H1 (cell line): ENCODE measurements around the gene GRXCR2. TPM values are rescaled to one million over a fixed set of nuclear protein-coding genes. Genes with fewer than 3 reads are reported as not detected.

Experiments
- BACH1 ChIP-seq: IDR thresholded peaks from 2 replicates; pipeline ENCODE4 v1.6.1; 2012; ENCODE audit warnings: low read length, improper control_type of control experiment
- CEBPB ChIP-seq: IDR thresholded peaks from 2 replicates; pipeline ENCODE4 v1.6.1; 2012; ENCODE audit warnings: low read depth, low read length
- NANOG ChIP-seq: IDR thresholded peaks from 2 replicates; pipeline ENCODE4 v1.6.1; 2011; ENCODE audit warnings: low read length, low read depth, mild to moderate bottlenecking, inconsistent platforms; ENCODE audit not compliant: insufficient read depth, poor library complexity, severe bottlenecking
- PHF8 ChIP-seq: fragments of 200-600 bp; sonication (generic); conservative IDR thresholded peaks from 2 replicates; pipeline ENCODE4 v1.7.1; 2012; ENCODE audit warnings: low read depth, mild to moderate bottlenecking, inconsistent platforms, low read length, moderate library complexity
- RFX5 ChIP-seq: IDR thresholded peaks from 2 replicates; pipeline ENCODE4 v1.6.1; 2011; ENCODE audit warnings: low read depth, low read length, improper control_type of control experiment, borderline replicate concordance
- SUZ12 ChIP-seq: fragments of 200-600 bp; sonication (generic); IDR thresholded peaks from 2 replicates; pipeline ENCODE4 v1.6.1; 2012; ENCODE audit warnings: mild to moderate bottlenecking, inconsistent platforms, low read length, moderate library complexity, mixed read lengths
- polyA plus RNA-seq, 7 experiments: library from polyadenylated mRNA; depleted of rRNA in 3 of 7; stranded (reverse) in 5 of 7; unstranded in 2 of 7; fragments of >200 nt in 5 of 7; fragments of 200-250 nt in 2 of 7; gene quantifications; 1 replicate in 5 of 7; 2 replicates in 1 of 7; 4 replicates in 1 of 7; pipeline versions ENCODE4 v1.2.1 to v1.2.3, GENCODE V29; 2011 to 2013; ENCODE audit warnings: missing spikeins in 2 of 7, mixed read lengths in 2 of 7
- total RNA-seq: library from RNA; stranded (reverse); fragmentation: NEBNext Ultra II Directional; extraction: Animal tissue kit (Norgen Biotek cat#: 25700); gene quantifications from 2 replicates; pipeline ENCODE4 v1.2.1, GENCODE V29; 2021

The GRXCR2 gene
- total and polyA plus RNA-seq, 2 of the 8 experiments (the other 6 are each of a cell fraction or from before 2014, with no cell fraction given): not detected

DNA sequence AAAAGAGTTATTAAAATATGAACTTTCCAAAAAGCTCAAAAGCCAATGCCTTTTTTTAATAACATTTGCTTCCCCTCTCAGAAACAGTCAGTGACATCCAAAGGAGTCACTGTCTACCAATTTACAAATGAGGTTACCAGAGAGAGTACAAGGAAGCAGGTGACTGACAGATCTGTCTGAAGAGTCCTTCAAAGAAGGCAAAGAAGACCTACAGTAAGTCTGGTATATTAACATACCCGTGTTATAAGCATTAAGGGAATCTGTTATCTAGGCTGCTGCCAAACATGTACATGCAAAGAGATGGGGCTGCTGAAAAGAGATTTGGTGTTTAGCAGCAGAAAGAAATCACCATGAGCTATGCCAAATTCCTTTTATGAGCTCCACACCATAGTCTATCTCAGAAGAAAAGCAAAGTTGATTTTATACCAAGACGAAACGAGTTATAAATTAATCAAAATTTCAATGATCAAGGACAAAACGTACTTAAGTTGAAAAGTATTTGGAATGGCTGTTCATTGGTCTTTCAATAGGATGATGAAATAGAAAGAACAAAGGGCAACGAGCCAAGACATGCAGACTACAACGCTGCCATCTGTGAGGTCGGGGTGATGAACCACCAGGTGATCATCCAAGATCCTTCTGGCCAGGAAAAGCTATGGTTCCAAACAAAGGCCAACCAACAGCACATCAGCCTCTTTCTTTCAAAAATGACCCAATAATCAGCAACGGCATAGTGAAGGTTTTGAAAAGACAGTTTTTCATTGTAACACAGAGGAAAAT is 45.7 kb downstream of the GRXCR2 start (continued):
- TF ChIP-seq BACH1 (no peak), CEBPB (no peak), NANOG (no peak), RFX5 (no peak), PHF8 (no peak), SUZ12 (no peak)
